HL-60 (cell line): ENCODE data around the gene C1orf167.

Experiments used
- DNase-seq, 2 experiments: peaks; one replicate each; pipeline ENCODE4 v3.0.0-alpha.2; 2010 to 2020; ENCODE audit warnings: low read depth in 1 of 2, low spot score in 1 of 2
- H3K27ac ChIP-seq: fragments of 250-450 bp; sonication (Bioruptor Pico); replicated peaks from 2 replicates; pipeline ENCODE4 v1.5.1; 2020; ENCODE audit warnings: mild to moderate bottlenecking, moderate library complexity
- H3K27me3 ChIP-seq: fragments of 250-450 bp; sonication (Bioruptor Pico); 2 replicates; pipeline ENCODE4 v1.5.1; 2021; ENCODE audit warnings: mild to moderate bottlenecking, moderate library complexity; ENCODE audit not compliant: insufficient read depth, poor library complexity, severe bottlenecking
- H3K4me3 ChIP-seq: replicated peaks from 2 replicates; pipeline ENCODE4 v1.5.1; 2011; ENCODE audit warnings: mild to moderate bottlenecking, control low read depth, low read length; ENCODE audit not compliant: insufficient read depth
- CTCF ChIP-seq: IDR thresholded peaks from one replicate; pipeline ENCODE4 v1.5.1; 2011; ENCODE audit warnings: low read length, control low read depth, inconsistent platforms; ENCODE audit not compliant: insufficient read depth
- GABPA ChIP-seq: IDR thresholded peaks from 2 replicates; pipeline ENCODE4 v1.6.1; 2012; ENCODE audit warnings: low read depth
- POLR2AphosphoS5 ChIP-seq: IDR thresholded peaks from 2 replicates; pipeline ENCODE4 v1.6.1; 2012; ENCODE audit warnings: low read depth
- SPI1 ChIP-seq: IDR thresholded peaks from 2 replicates; pipeline ENCODE4 v1.6.1; 2012; ENCODE audit warnings: low read depth, mild to moderate bottlenecking, borderline replicate concordance
- TF ChIP-seq, protein P1 (sequence below): IDR thresholded peaks from 2 replicates; pipeline ENCODE4 v1.6.1; 2012; ENCODE audit warnings: low read depth; ENCODE audit not compliant: insufficient replicate concordance

Gene C1orf167

DNA sequence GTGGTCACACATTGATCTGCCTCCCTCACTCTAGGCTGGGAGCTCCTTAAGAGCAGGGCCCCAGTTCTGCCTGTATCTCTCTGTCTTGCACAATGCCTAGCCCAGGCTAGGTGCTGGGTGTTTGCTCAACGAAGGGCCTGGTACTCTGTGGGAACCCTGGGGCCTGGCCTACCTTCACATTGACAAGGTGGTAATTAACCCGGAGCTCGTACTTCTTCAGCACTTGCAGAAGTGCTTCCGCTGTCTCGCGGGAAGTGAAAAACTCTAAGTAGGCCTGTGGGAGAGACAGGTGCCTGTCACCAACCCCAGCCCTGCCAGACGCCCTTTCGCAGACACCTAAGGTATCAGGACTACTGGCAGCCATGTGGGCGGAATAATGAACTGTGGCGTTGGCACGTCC is 30.1 kb downstream of the C1orf167 start:
- H3K27me3 ChIP-seq, result no peaks in the 10 kb centered on the region
- DNase-seq, result no peak
- H3K27ac ChIP-seq, result no peak overlapping the region
- TF ChIP-seq POLR2AphosphoS5, result no peak
- TF ChIP-seq CTCF, result no peak
- no peak for TF ChIP-seq GABPA
- TF ChIP-seq SPI1, result no peak
- TF ChIP-seq, protein P1, sequence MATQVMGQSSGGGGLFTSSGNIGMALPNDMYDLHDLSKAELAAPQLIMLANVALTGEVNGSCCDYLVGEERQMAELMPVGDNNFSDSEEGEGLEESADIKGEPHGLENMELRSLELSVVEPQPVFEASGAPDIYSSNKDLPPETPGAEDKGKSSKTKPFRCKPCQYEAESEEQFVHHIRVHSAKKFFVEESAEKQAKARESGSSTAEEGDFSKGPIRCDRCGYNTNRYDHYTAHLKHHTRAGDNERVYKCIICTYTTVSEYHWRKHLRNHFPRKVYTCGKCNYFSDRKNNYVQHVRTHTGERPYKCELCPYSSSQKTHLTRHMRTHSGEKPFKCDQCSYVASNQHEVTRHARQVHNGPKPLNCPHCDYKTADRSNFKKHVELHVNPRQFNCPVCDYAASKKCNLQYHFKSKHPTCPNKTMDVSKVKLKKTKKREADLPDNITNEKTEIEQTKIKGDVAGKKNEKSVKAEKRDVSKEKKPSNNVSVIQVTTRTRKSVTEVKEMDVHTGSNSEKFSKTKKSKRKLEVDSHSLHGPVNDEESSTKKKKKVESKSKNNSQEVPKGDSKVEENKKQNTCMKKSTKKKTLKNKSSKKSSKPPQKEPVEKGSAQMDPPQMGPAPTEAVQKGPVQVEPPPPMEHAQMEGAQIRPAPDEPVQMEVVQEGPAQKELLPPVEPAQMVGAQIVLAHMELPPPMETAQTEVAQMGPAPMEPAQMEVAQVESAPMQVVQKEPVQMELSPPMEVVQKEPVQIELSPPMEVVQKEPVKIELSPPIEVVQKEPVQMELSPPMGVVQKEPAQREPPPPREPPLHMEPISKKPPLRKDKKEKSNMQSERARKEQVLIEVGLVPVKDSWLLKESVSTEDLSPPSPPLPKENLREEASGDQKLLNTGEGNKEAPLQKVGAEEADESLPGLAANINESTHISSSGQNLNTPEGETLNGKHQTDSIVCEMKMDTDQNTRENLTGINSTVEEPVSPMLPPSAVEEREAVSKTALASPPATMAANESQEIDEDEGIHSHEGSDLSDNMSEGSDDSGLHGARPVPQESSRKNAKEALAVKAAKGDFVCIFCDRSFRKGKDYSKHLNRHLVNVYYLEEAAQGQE, result no peak
- H3K4me3 ChIP-seq, result no peak overlapping the region

GRCh38 chr1:11793819-11794218 is 31.8 kb downstream of the C1orf167 start:
- Histone ChIP-seq H3K4me3 (no peak overlapping the region), H3K27ac (no peak overlapping the region), H3K27me3 (no peaks in the 10 kb centered on the region)
- TF ChIP-seq CTCF (no peak), SPI1 (no peak), POLR2AphosphoS5 (no peak), GABPA (no peak)
- TF ChIP-seq, protein P1, result no peak
- DNase-seq, result no peak

- no peak for TF ChIP-seq SPI1
- TF ChIP-seq POLR2AphosphoS5, result no peak
- no peak for TF ChIP-seq GABPA
- TF ChIP-seq CTCF, result no peak
- TF ChIP-seq, protein P1, result no peak
- DNase-seq, result no peak
- no peaks in the 10 kb centered on the region for H3K27me3 ChIP-seq
- H3K4me3 ChIP-seq, result no peak overlapping the region
- no peak overlapping the region for H3K27ac ChIP-seq
These were observed 32.6 kb downstream of the C1orf167 start for GRCh38 chr1:11794446-11795237.
